Esophagus squamous epithelium (tissue), 4 donors: ENCODE results near the gene IFNA7. TPM values are rescaled to one million over a fixed set of nuclear protein-coding genes. Genes with fewer than 3 reads are reported as not detected.

ENCODE experiments used
- small RNA-seq, 4 donors: library from RNA; depleted of rRNA; stranded (forward); fragments of <200 nt; gene quantifications; one replicate each; pipeline ENCODE3, GENCODE V24; 2016
- total RNA-seq, 4 donors: library from RNA; depleted of rRNA; stranded (reverse); fragments of >200 nt; gene quantifications; one replicate each; pipeline ENCODE4 v1.1.0, GENCODE V29; 2016

The IFNA7 gene
- total RNA-seq, 4 donors from 2014 or later, result not detected

Small RNAs within 50 kb of the gene (small RNA-seq; reads per million reads assigned to genes)
- gene RF00019, result 0 reads per million in 4 donors

Other genes with a start within 250 kb of the IFNA7 start
- 1 to 10 TPM in 3 of 4 donors, under 1 TPM in 1; 0.97 to 3.8 (median 2.5) TPM for gene HACD4, start 170.6 kb downstream of the IFNA7 start, total RNA-seq
- not detected for gene IFNB1, start 124.3 kb downstream of the IFNA7 start, total RNA-seq
- not detected for gene IFNW1, start 60.4 kb downstream of the IFNA7 start, total RNA-seq
- gene IFNA21, start 35.5 kb downstream of the IFNA7 start, total RNA-seq, result not detected
- not detected for gene IFNA4, start 14.6 kb downstream of the IFNA7 start, total RNA-seq
- not detected for gene IFNA10, start 4.9 kb upstream of the IFNA7 start, total RNA-seq
- not detected for gene IFNA16, start 15.1 kb upstream of the IFNA7 start, total RNA-seq
- gene IFNA17, start 26.0 kb upstream of the IFNA7 start, total RNA-seq, result not detected
- gene IFNA14, start 37.8 kb upstream of the IFNA7 start, total RNA-seq, result not detected
- gene IFNA5, start 103.1 kb upstream of the IFNA7 start, total RNA-seq, result not detected
- 10 to 100 TPM in 3 of 4 donors, 1 to 10 TPM in 1; 6.6 to 21.2 (median 13.5) TPM for gene KLHL9, start 133.2 kb upstream of the IFNA7 start, total RNA-seq
- gene IFNA6, start 148.7 kb upstream of the IFNA7 start, total RNA-seq, result not detected
- gene IFNA13, start 165.9 kb upstream of the IFNA7 start, total RNA-seq, result not detected
- gene IFNA2, start 183.2 kb upstream of the IFNA7 start, total RNA-seq, result not detected
- gene IFNA8, start 206.9 kb upstream of the IFNA7 start, total RNA-seq, result not detected
- not detected for gene IFNA1, start 238.2 kb upstream of the IFNA7 start, total RNA-seq